Neutrophil (primary cell): ENCODE measurements around the gene CISD3.
A peak's percentile ranks its signal among the peaks of the same experiment; 100 is the strongest.

ENCODE experiments used
- H3K27ac ChIP-seq: fragments of 200-600 bp; sonication (generic); 2 replicates; pipeline ENCODE4 v1.5.1; 2016; ENCODE audit warnings: mild to moderate bottlenecking, moderate library complexity
- H3K27me3 ChIP-seq: fragments of 200-600 bp; sonication (generic); 2 replicates; pipeline ENCODE4 v1.6.0; 2016; ENCODE audit warnings: mild to moderate bottlenecking
- H3K36me3 ChIP-seq: fragments of 200-600 bp; sonication (generic); 2 replicates; pipeline ENCODE4 v1.5.1; 2017
- H3K4me1 ChIP-seq, 2 experiments: fragments of 200-600 bp in 1 of 2; sonication (generic) in 1 of 2; 1 replicate in 1 of 2; 2 replicates in 1 of 2; pipeline versions ENCODE4 v1.5.1 to v1.6.1; 2013 to 2016; ENCODE audit warnings: low read depth in 1 of 2, low read length in 1 of 2, mild to moderate bottlenecking in 1 of 2, moderate library complexity in 1 of 2; ENCODE audit not compliant: control insufficient read depth in 1 of 2, insufficient read depth in 1 of 2
- H3K4me3 ChIP-seq, 2 experiments: fragments of 200-600 bp in 1 of 2; sonication (generic) in 1 of 2; 1 replicate in 1 of 2; 2 replicates in 1 of 2; pipeline ENCODE4 v1.5.1; 2013 to 2016; ENCODE audit warnings: low read depth in 1 of 2, low read length in 1 of 2, mild to moderate bottlenecking in 1 of 2, moderate library complexity in 1 of 2
- H3K9me3 ChIP-seq: fragments of 200-600 bp; sonication (generic); 2 replicates; pipeline ENCODE4 v1.5.1; 2016
- CTCF ChIP-seq: fragments of 200-600 bp; sonication (generic); IDR thresholded peaks from 2 replicates; pipeline ENCODE4 v1.5.1; 2016; ENCODE audit warnings: antibody characterized with exemption

CISD3 gene

GRCh38 chr17:38729886-38730525 is at the start of gene CISD3:
Gene CISD3, plus strand, starts transcription at chr17:38730341. Its CDS starts 18 bp downstream, at chr17:38730359.
- Histone ChIP-seq H3K36me3 (peaks cover 4% of the 10 kb centered on the region), H3K27me3 (no peaks in the 10 kb centered on the region), H3K4me3 (peak within 1 kb of the TSS; percentile 71 to 72), H3K27ac (peak within 1 kb of the TSS; percentile 91), H3K9me3 (no peaks in the 10 kb centered on the region), H3K4me1 (peaks cover 36 to 39% of the 10 kb centered on the region in 2 experiments)
- TF ChIP-seq CTCF: peak; percentile 92

- Histone ChIP-seq H3K4me3 (no peak overlapping the region), H3K27me3 (peaks cover 68% of the 10 kb centered on the region), H3K4me1 (no peaks in the 10 kb centered on the region), H3K36me3 (no peaks in the 10 kb centered on the region), H3K27ac (no peak overlapping the region), H3K9me3 (no peaks in the 10 kb centered on the region)
- no peak for TF ChIP-seq CTCF
These were observed 49.0 kb upstream of the CISD3 start for GRCh38 chr17:38681096-38681495.

- no peak overlapping the region for H3K27ac ChIP-seq
- H3K9me3 ChIP-seq: no peaks in the 10 kb centered on the region
- H3K36me3 ChIP-seq: no peaks in the 10 kb centered on the region
- H3K4me3 ChIP-seq: no peak overlapping the region
- TF ChIP-seq CTCF: no peak
- peaks cover 40% of the 10 kb centered on the region for H3K27me3 ChIP-seq
- H3K4me1 ChIP-seq: no peaks in the 10 kb centered on the region
These were observed 44.6 kb upstream of the CISD3 start for GRCh38 chr17:38685491-38685890.

GRCh38 chr17:38687286-38687685 is 42.9 kb upstream of the CISD3 start:
- Histone ChIP-seq H3K36me3 (no peaks in the 10 kb centered on the region), H3K4me1 (no peaks in the 10 kb centered on the region), H3K27ac (no peak overlapping the region), H3K27me3 (peaks cover 38% of the 10 kb centered on the region), H3K4me3 (no peak overlapping the region), H3K9me3 (no peaks in the 10 kb centered on the region)
- TF ChIP-seq CTCF: no peak

- H3K4me3 ChIP-seq: no peak overlapping the region
- no peak overlapping the region for H3K27ac ChIP-seq
- TF ChIP-seq CTCF: no peak
- no peaks in the 10 kb centered on the region for H3K36me3 ChIP-seq
- no peaks in the 10 kb centered on the region for H3K4me1 ChIP-seq
- no peaks in the 10 kb centered on the region for H3K9me3 ChIP-seq
- H3K27me3 ChIP-seq: peaks cover 21% of the 10 kb centered on the region
These were observed 39.8 kb upstream of the CISD3 start for GRCh38 chr17:38690386-38690785.
